GM21526 (cell line): Measurements from ENCODE around the gene ATXN7.

Source experiments
- ATAC-seq: cut with Tn5 transposase; IDR thresholded peaks from one replicate; pipeline ENCODE4 v1.9.1; 2021; ENCODE audit warnings: moderate library complexity; ENCODE audit not compliant: unreplicated experiment, low FRiP score

ATXN7 gene

DNA sequence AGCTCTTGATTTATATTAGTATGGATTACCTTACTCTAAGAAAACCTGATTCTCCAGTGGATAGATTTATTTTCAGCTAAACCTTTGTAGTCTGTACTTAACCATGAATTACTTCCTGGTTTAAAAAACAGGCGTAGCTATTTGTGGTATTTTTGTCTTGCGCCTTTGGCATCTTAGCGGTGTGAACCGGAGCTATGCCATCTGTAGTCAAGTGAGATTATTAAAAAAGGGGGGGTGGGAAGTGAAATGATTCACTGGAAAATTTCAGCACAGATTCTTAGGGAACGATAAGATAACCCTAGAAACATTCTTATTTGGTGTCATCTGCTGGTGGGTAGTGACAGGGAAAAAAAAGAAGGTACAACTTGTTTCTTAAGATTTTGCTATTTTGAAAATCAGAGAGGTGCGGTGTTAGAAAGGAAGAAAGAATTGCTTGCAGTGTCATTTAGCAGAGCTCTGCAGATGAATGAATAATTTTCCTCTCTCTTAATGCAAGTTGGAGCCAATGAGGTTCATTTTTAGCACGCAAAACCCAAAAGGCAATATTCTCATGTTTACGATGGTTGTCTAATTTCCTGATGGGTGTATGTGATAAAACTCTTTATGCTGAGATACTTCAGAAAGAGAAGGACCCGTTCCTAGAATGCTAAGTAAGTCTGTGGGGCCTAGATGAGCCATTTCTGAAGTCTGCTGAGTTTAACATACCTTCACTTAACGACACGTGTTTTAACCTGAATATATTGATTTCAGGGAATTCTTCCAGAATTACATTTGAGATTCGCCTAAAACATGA is 115.6 kb downstream of the ATXN7 start:
- no peak for ATAC-seq

DNA sequence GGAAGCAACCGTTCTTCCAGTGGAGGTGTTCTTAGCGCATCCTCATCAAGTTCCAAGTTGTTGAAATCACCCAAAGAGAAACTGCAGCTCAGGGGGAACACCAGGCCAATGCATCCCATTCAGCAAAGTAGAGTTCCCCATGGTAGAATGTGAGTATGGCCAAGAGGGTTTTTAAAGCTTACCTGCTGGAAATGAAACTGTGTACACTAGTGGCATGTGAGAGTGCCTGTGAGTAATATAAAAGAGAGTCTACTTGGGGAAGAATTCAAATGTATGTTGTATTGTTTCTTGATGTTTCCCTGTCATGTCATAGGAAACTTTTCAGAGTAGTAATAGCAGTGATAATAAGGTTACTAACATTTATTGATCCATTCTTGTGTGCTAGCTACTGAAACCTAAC is 116.4 kb downstream of the ATXN7 start:
- no peak for ATAC-seq

DNA sequence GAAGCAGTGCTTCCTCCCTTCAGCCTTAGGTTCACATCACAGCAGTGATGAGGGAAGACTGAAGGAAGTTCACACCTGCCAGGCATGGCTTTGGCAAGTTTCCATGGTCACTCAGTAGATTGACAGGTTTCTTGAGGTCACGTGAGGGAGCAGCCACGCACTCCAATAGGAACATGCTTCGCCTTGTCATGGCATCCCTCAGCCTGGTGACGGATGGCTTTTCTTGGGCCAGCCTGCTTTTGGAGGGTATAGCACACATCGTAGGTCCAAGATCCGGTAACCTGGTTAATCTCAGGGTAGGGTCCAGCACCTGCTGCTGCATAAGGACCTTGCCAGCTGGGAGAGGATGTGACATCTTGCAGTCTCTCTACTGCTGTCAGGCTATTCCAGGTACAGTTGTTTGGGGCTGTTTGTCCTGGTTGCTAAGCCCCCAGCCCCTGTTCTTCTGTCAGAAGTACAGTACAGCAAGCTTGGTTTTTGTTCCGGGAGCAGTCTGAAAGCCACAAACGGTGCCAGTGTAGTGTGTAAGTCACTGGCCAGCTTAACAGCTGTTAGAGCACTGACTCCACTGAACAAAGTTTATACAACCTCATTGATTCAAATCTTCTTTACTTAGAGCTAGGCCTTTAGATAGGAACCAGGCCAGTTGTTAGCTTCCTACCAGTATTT is 117.3 kb downstream of the ATXN7 start:
- no peak for ATAC-seq

DNA sequence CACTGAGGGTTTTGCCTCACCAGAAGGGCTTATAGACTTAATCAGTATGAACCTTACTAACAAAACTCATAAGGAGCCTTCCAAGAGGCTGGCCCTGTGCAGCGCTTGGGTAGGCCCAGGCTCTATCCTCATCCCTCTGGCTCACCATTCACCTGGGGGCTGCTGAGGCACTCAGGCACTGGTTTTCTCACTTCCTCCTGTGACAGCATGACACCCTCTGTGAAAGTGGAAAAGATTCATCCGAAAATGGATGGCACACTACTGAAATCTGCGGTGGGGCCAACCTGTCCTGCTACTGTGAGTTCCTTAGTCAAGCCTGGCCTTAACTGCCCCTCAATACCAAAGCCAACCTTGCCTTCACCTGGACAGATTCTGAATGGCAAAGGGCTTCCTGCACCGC is 118.3 kb downstream of the ATXN7 start:
- no peak for ATAC-seq

DNA sequence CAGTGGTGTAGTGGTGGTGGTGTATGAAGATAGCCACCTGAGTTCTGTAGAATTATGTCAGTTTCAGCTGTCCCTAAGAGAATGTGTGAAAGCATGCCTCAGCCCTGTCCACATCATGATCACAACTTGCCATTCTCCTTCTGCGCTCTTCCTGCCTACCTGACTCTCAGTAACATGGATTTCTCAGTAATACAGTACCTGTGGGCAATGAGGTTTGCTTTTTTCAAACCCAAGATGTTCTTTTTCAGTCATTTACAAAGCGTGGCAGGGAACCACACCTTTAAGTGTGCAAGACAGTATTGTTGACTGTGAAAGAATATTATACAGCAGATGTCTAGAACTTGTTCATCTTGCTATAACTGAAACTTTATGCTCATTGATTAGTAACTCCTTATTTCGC is 120.7 kb downstream of the ATXN7 start:
- ATAC-seq, result no peak

DNA sequence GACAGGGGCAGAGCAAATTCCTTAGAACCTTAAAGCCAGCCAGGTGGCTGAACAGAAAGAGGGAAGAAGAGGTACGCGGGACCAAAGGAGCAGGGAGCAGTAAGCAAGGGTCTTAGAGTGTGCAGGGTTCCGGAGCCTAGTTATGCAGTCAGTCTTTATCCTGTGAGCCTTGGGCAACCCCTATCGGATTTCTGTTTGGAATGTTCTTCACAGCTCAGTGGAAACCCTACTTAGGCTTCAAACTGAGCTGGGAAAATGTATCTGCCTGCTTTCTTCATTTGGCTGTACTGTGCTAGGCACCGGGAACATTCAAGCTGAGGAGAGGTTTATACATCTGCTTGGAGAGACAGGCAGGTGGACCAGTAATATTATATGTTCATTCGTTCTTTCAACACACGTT is 122.5 kb downstream of the ATXN7 start:
- ATAC-seq, result no peak

DNA sequence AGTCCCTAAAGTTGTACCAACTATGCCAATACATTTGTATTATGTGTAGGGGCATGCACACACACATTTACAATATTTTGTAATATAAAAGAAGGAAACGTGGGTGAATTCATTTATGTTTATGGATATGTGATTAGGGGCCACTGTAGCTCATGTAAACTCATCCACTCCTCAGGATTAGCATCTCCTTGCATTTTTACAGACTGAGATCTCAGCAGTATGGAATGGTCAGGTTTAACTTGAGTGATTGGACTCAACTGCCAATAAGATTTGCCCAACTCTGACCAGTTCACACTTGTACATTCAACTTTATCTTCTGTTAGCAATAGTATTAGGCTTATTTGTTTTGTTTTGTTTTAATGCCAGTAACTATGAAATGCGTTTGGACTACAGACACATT is 123.2 kb downstream of the ATXN7 start:
- ATAC-seq, result no peak

DNA sequence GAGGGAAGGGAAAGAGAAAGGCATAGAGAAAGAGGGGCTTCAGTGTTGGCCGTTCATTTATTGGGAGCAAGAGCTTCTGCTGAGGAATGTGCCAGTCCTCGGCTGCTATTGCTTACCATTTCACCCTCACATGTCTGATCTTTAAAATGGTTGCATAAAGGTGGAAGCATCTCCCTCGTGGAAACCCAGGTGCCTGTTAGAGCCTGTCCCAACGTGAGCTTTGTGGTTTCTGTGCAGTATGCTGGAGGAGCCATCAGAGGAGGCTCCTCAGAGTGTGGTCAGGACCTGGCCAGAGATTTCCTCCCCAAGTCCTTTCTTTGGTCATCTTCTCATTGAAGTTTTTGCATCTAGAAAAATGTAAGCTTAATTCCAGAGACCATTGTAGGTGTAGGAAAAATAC is 125.3 kb downstream of the ATXN7 start:
- no peak for ATAC-seq

DNA sequence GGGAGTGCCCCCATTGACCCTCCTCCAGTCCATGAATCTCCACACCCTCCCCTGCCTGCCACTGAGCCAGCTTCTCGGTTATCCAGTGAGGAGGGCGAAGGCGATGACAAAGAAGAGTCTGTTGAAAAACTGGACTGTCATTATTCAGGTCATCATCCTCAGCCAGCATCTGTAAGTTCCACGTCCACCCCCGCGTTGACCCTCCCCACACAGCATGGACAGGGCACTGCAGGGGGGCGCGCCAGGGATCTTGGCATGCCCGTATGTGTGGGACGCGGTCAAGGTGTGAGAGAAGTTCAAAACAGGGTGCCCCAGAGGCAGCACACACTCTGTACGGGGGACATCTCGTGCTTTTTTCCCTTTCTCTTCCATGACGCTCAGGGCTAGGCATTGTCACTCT is 126.5 kb downstream of the ATXN7 start:
- no peak for ATAC-seq

DNA sequence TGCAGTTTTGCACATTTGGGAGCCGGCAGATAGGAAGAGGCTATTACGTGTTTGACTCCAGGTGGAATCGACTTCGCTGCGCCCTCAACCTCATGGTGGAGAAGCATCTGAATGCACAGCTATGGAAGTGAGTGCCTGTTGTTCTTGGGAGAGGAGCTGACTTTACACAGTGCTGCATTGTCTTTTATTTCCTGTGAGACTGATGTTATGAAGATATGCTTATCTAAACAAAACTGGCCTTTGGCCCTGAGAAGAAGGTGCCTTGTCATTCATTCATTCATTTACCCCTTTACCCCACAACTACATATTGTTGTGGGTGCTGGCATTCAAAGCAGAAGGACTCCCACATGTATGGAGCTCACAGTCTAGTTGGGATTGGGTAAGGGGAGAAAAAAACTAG is 127.1 kb downstream of the ATXN7 start:
- no peak for ATAC-seq

DNA sequence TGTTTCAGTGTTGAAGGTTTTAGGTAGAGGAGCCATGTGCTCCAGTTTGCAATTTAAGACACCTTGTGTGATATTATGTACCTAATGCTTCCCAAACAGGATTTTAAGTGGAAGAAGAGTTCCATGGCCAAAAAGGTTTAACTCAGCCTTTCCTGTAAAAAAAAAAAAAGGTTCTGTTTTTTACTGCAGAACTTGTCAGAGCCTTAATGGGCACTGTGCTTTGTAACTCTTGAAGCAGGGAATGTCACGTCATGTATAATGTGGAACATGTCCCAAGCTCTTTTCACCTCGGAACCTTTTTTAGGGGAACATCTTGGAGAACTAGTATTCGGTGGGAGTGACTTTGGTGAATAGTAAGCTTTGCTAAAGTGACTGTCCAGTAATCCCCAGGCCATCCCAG is 128.0 kb downstream of the ATXN7 start:
- ATAC-seq, result no peak

DNA sequence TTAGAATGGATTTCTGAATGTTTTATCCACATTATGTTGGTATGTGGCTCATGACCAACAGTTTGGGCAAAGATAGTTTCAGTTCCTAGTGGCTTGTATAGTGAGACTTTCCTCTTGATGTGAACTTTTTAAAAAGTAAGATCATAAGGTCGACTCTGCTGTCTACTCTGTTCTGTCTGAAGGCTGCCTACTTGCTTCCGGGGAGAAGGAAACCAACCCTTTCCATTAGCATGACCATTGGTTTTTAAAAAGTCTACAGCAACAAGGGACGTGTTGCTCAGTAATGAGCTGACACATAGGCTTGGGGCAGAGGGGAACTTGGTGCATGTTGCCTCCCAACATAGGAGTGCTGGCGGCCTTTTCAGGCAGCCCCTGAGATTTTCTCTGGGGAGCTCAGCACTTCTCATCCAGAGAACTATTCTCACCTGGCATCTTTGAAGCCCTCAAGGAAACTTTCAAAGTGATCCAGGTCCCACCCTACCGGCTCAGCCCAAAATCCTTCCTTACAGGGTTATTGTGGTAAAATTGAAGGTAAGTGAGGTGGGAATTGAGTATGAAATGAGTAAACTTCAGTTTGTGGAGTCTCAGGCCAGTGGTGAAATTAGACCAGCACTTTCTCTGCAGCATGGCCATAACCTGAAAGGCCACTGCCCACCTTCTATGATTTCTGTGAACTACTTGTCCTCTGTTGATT is 129.0 kb downstream of the ATXN7 start:
- no peak for ATAC-seq

DNA sequence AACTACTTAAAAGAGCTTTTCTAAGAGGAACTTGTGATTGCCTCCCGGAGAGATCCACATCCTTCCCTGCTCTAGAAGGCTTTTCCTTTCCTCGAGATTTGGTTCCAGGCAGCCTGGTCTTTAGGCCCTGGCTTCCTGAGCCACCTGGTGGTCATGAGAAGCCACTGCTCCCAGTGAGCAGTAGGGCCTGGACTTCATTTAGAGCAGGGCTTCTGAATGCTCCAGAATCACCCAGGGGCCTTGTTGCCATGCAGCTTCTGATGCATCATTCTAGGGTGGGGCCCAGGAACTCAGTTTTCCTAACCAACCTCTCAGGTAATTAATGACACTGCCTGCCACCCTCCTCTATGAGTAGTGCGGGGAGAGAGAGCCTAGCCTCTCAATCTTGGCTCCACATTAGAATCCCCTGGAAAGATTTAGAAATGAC is 130.0 kb downstream of the ATXN7 start:
- ATAC-seq, result peak; percentile 74

DNA sequence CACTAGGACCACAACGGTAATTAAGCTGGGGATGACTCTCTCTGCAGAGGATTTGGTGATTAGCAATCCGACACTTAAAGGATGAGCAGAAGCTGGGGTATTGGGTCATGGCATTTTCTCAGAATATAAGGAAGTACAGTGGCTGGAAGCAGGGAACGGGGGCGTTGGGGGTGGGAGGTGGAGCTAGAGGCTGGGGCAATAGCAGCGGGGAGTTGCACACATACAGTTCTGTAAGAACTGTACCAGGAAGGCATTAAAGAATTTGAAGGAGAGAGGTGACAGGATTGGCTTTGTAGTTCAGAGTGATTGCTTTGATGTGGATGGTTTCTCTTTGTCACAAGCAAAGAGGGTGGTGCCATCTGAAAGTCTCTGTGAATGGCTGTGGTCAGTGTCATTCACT is 131.4 kb downstream of the ATXN7 start:
- ATAC-seq, result no peak

DNA sequence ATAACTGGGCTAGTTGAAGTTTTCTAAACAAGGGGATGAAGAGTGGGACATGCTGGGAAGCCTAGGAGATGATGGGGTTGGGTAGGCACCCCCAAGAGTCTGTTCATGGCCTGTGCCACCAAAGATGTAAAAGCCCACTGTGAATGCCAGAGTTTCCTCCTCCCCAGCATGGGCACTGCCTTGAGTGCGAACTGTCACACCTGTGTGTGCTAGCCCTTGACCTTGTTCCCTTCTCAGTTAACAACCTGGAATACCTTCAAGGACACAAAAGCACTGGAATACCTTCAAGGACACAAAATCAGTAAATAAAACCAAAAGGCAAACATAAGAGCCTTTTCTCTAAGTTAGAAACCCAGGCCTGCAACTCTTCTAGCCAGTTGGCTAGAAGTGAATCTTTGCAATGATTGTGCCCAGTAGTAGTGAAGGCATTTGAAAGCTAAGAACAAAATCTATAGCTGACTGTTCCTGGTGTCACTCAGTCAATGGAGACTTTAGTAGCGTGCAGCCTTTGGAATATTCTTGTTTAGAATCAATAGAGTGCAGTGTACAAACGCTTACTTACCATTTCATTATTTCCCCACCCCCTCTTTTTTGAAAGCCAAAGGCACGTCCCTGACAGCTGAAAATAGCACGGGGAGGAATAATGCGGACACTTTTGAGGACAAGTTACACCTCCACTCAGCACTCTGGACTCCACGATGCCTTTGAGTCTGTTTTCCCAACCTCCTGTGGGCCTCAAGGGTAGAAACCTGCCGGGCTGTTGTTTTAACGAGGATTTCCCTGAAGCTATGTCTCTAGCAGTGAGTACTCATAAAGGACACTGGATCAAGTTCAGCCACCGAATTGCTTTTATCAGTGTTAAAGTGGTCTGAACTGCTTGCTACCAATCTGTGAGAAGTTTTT is 135.4 kb downstream of the ATXN7 start:
- no peak for ATAC-seq

DNA sequence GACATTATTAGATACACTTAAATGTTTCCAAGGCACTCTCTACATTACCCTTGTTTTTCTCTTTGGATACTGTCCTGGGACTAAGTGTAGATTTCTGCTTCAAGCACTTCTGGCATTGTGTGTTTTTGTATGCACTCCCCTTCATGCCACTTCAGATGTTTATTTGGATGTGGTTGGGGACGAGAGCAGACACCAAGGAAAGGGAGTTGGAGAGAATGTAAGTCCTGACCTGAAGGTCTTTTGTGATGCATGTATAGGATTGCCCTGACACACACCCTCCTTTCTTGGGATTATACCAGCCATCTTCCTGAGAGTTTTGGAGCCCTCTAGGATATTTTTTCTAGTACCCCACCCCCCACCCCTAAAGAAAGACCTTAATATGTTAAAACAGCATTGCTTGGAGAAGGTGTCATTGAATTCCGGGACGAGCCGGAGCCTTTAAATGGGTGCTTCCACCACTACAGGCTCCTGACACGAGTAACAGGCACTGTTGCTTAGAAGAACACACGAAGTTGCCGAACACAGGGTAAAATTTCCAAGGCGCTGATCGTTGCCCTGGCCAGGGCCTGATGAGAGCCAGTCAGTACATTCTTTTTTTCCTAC is 136.9 kb downstream of the ATXN7 start:
- no peak for ATAC-seq

DNA sequence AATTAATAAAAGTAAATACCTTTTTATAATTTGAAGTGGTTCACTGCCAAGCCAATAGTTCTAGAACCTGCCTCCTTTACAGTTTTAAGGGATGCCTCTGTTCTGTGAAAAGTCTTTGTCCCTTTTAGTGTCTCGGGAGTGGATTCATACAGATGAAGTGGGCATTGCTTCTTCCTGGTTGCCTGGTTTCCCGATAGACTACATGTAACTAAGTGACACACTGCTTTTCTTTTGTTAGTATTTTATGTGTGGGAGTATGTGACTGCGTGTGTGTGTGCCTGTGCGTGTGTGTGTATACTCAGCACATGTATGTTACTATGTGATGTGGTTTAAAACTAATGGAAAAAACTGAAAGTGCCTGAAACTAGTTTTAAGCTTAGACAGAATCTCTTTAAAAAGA is 138.6 kb downstream of the ATXN7 start:
- ATAC-seq, result no peak

DNA sequence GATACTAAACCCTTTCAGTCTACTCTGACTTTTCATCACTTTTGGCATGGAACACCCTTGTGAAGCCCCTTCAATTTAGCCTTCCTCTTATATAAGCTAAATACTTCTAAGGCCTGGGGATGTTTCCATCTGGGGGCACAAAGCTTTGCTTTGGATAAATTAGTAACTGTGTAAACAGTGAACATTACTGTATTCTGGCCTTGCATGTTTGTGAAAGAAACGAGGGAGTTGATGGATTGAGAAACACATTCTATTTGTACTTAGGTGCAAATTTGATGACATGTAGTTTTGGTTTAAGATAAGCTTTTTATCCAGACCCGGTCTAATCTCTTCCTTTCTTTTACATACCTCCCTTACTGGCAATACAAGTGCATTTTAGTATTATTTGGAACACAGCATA is 139.9 kb downstream of the ATXN7 start:
- ATAC-seq, result no peak

DNA sequence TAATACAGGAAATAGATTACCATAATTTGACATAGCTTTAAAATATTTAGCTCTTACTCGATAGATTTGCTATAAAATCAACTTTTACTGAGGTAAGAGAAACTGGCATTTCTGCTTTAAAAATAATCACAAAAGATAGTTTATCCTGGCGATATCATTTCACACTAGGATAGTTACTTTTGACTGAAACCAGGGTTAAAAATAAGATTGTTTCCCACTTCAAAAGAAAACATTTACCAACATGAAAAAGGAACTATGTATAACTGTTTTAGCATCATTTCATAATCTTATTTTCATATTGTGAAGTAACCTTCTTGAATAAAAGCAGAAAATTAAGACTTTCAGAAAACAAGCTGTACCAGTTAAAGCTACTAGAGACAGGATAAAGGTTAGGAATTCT is 144.3 kb downstream of the ATXN7 start:
- ATAC-seq, result no peak
